Islet of Langerhans (tissue), 1 donor: ENCODE measurements around the gene MCAM.

ENCODE experiments used
- FAIRE-seq: peaks from one replicate; lab custom pipeline; 2011; peaks lifted over from hg19 to GRCh38; lab: Jason Lieb, UNC

Gene MCAM

DNA sequence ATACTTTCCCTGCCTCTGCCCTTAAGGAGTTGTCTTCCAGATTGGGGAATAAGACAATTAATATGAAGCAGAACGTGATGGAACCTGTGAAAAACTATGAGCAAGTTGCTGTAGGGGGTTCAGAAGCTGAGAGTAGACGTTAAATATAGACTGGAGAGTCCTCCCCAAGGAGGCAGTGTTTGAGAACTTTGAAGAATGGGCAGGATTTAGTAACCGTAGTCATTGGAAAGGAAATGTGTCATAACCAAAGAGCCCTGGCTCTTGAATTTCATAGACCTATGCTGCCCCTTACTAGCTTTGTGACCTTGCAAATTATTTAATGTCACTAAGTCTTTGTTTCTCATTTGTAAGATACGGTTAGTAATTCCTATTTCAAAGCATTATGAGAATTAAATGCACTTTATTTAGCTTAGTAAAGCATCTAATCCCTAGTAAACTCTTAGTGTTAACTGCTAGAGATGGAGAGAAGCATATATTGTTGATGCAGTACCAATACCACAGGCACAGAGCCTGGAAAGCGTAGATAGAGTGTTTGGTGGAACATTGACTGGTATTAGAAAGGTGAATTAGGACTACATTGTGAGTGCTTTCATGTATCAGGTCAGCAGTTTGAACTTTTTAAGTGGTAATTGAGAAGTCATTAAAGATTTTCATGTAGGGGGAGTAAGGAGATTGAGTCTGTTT, 54.1 kb downstream of the MCAM start:
- no peak for FAIRE-seq

DNA sequence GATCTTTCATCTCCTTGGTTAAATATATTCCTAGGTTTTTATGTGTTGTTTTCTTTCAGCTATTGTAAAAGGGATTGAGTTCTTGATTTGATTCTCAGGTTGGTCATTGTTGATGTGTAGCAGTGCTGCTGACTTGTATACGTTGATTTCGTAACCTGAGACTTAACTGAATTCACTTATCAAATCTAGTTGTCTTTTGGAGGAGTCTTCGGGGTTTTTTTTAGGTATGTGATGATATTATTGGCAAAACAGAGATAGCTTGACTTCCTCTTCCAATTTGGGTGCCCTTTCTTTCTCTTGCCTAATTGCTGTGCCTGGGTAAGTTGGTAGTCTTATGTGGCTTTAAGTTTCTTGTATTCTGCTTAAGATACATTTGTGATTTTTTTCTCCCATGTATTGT, 57.9 kb downstream of the MCAM start:
- no peak for FAIRE-seq
